ENCODE results near the gene PLA2G5. TPM values are rescaled to one million over a fixed set of nuclear protein-coding genes. Genes with fewer than 3 reads are reported as not detected.

Gene PLA2G5
- total RNA-seq, 1 experiment from 2014 or later: not detected

Other genes starting within 250 kb of the PLA2G5 start
- 7.0 and 9.1 TPM in 2 replicates for gene OTUD3, start 187.8 kb upstream of the PLA2G5 start, total RNA-seq (2014; rRNA removed; shearing (Covaris generic); ENCODE audit: low replicate concordance)
- not detected in 2 replicates for gene PLA2G2E, start 146.6 kb upstream of the PLA2G5 start, total RNA-seq (2014; rRNA removed; shearing (Covaris generic); ENCODE audit: low replicate concordance)
- not detected in 2 replicates for gene PLA2G2A, start 90.6 kb upstream of the PLA2G5 start, total RNA-seq (2014; rRNA removed; shearing (Covaris generic); ENCODE audit: low replicate concordance)
- not detected in 2 replicates for gene PLA2G2D, start 49.3 kb downstream of the PLA2G5 start, total RNA-seq (2014; rRNA removed; shearing (Covaris generic); ENCODE audit: low replicate concordance)
- not detected in 2 replicates for gene PLA2G2F, start 69.1 kb downstream of the PLA2G5 start, total RNA-seq (2014; rRNA removed; shearing (Covaris generic); ENCODE audit: low replicate concordance)
- not detected in 2 replicates for gene UBXN10, start 115.9 kb downstream of the PLA2G5 start, total RNA-seq (2014; rRNA removed; shearing (Covaris generic); ENCODE audit: low replicate concordance)
- gene PLA2G2C, start 116.3 kb downstream of the PLA2G5 start, total RNA-seq (2014; rRNA removed; shearing (Covaris generic); ENCODE audit: low replicate concordance): not detected in 2 replicates
- gene VWA5B1, start 220.7 kb downstream of the PLA2G5 start, total RNA-seq (2014; rRNA removed; shearing (Covaris generic); ENCODE audit: low replicate concordance): not detected in 2 replicates